Psoas muscle (tissue), 8 donors: ENCODE results near the gene MARCHF4. TPM values are rescaled to one million over a fixed set of nuclear protein-coding genes. Genes with fewer than 3 reads are reported as not detected.

Experiments
- ATAC-seq, 4 donors: fragments of 200-7000 bp; cut with Tn5 transposase; one replicate each; pipeline ENCODE4 v1.9.1; 2020; ENCODE audit warnings: moderate library complexity in 3 of 4, mild to moderate bottlenecking in 2 of 4
- DNase-seq, 2 donors: peaks; one replicate each; pipeline ENCODE4 v3.0.0-alpha.2; 2020
- H3K27ac ChIP-seq: fragments of 200-600 bp; one replicate; pipeline ENCODE4 v1.8.0; 2022
- H3K27me3 ChIP-seq, 3 donors: fragments of 200-600 bp in 1 of 3; one replicate each; pipeline versions ENCODE4 v1.6.1 to v1.8.0; 2013 to 2022; ENCODE audit warnings: low read length in 2 of 3, mild to moderate bottlenecking in 2 of 3, moderate library complexity in 1 of 3; ENCODE audit not compliant: insufficient read depth in 3 of 3
- H3K36me3 ChIP-seq, 2 donors: fragments of 200-600 bp in 1 of 2; one replicate each; pipeline versions ENCODE4 v1.6.1 to v1.8.0; 2013 to 2022; ENCODE audit warnings: low read depth in 1 of 2, mild to moderate bottlenecking in 1 of 2, moderate library complexity in 1 of 2; ENCODE audit not compliant: insufficient read depth in 1 of 2
- H3K4me1 ChIP-seq: fragments of 200-600 bp; one replicate; pipeline ENCODE4 v1.8.0; 2022
- H3K4me3 ChIP-seq: fragments of 200-600 bp; one replicate; pipeline ENCODE4 v1.8.0; 2022; ENCODE audit warnings: mild to moderate bottlenecking
- H3K9me3 ChIP-seq: fragments of 200-600 bp; one replicate; pipeline ENCODE4 v1.8.0; 2022
- CTCF ChIP-seq: fragments of 200-600 bp; IDR thresholded peaks from one replicate; pipeline ENCODE4 v1.8.0; 2022; ENCODE audit warnings: antibody characterized with exemption
- WGBS, 3 donors: extraction: QIAGEN DNeasy Blood & Tissue Kit; methylation state at CpG; one replicate each; pipeline versions ENCODE4 v1.1.6 to v1.1.7; 2013; 5-methylcytosine and 5-hydroxymethylcytosine counted together
- intact Hi-C, 2 donors: fragments of 100-400 bp; cut with DNase I; formaldehyde crosslinking; loops; one replicate each; pipeline versions ENCODE4 v1.11.0 to v1.14.2; 2022
- polyA plus RNA-seq, 3 donors: library from polyadenylated mRNA; stranded (reverse); fragments of 200-250 nt; gene quantifications; one replicate each; pipeline ENCODE4 v1.2.3, GENCODE V29; 2013
- total RNA-seq, 4 donors: library from RNA; stranded (reverse); fragmentation: NEBNext Ultra II Directional in 2 of 4; extraction: Animal tissue kit (Norgen Biotek cat#: 25700) in 2 of 4; gene quantifications; one replicate each; pipeline versions ENCODE4 v1.2.1 to v1.2.4, GENCODE V29; 2021 to 2023
- donor health status: healthy with polysubstance abuse.
- donor health status: DM: no; HTN: no; CAD: no; lungs with moderate emphysema.
- donor health status: Bipolar disorder and iron deficiency.
- donor health status: healthy.
- donor health status: DM: yes; HTN: yes; CAD: no.
- donor health status: DM: no; HTN: no; CAD: no.
- donor health status: DM: no; HTN: no; CAD: no.
- donor health status: DM: yes; HTN: yes; CAD: no.

Gene MARCHF4
- total and polyA plus RNA-seq, 7 donors, result 0.01 to 0.04 TPM; not detected in 5

- H3K4me3 ChIP-seq, result no peak overlapping the region
- ATAC-seq (no peak), DNase-seq (no peak)
- H3K27ac ChIP-seq, result no peak overlapping the region
- no peaks in the 10 kb centered on the region for H3K4me1 ChIP-seq
- TF ChIP-seq CTCF, result no peak
- intact Hi-C loops, result no loop called here
- H3K27me3 ChIP-seq, result peaks cover 0 to 5% (median 4%) of the 10 kb centered on the region in 3 donors
- no peaks in the 10 kb centered on the region for H3K9me3 ChIP-seq
- 35 to 43% (median 36%) methylated on average over 2 of the region's 2 CpGs for WGBS, 3 donors
- H3K36me3 ChIP-seq, result no peaks in the 10 kb centered on the region
Observed at GRCh38 chr2:216355711-216356110, 16.6 kb downstream of the MARCHF4 start.

- intact Hi-C loops, result no loop called here
- Histone ChIP-seq H3K36me3 (no peaks in the 10 kb centered on the region), H3K9me3 (no peaks in the 10 kb centered on the region), H3K4me3 (no peak overlapping the region), H3K27ac (no peak overlapping the region), H3K27me3 (peaks cover 0 to 4% (median 0%) of the 10 kb centered on the region in 3 donors), H3K4me1 (no peaks in the 10 kb centered on the region)
- DNase-seq (no peak), ATAC-seq (no peak)
- no peak for TF ChIP-seq CTCF
- WGBS, 3 donors, result 62 to 67% (median 65%) methylated on average over 4 of the region's 4 CpGs
Observed at GRCh38 chr2:216354306-216354705, 18.0 kb downstream of the MARCHF4 start.

GRCh38 chr2:216352653-216353270, 19.5 kb downstream of the MARCHF4 start:
- intact Hi-C loops, result no loop called here
- DNase-seq (no peak), ATAC-seq (no peak)
- H3K36me3 ChIP-seq, result no peaks in the 10 kb centered on the region
- H3K4me1 ChIP-seq, result no peaks in the 10 kb centered on the region
- WGBS, 3 donors, result 56 to 66% (median 64%) methylated on average over 5 of the region's 5 CpGs
- no peaks in the 10 kb centered on the region for H3K9me3 ChIP-seq
- H3K27ac ChIP-seq, result no peak overlapping the region
- H3K27me3 ChIP-seq, result no peaks in the 10 kb centered on the region
- no peak overlapping the region for H3K4me3 ChIP-seq
- no peak for TF ChIP-seq CTCF

GRCh38 chr2:216351172-216351925, 20.9 kb downstream of the MARCHF4 start:
- Histone ChIP-seq H3K36me3 (no peaks in the 10 kb centered on the region), H3K27ac (no peak overlapping the region), H3K4me3 (no peak overlapping the region), H3K27me3 (peaks cover 0 to 3% (median 0%) of the 10 kb centered on the region in 3 donors), H3K9me3 (no peaks in the 10 kb centered on the region), H3K4me1 (no peaks in the 10 kb centered on the region)
- WGBS, 3 donors, result 80 to 85% (median 82%) methylated on average over 5 of the region's 5 CpGs
- no peak for ATAC-seq
- no peak for TF ChIP-seq CTCF
- DNase-seq, result no peak
- intact Hi-C loops, result no loop called here
